Fibroblast of mammary gland (primary cell): ENCODE measurements around the gene SLC18B1.

Experiments
- DNase-seq: peaks from one replicate; pipeline ENCODE4 v3.0.0-alpha.2; 2010; ENCODE audit warnings: low read depth
- H3K4me3 ChIP-seq: 2 replicates; pipeline ENCODE4 v1.5.1; 2011; ENCODE audit warnings: low read depth, mild to moderate bottlenecking, low read length, moderate library complexity; ENCODE audit not compliant: control insufficient read depth
- TF ChIP-seq, protein P1 (sequence below): conservative IDR thresholded peaks from 2 replicates; pipeline ENCODE4 v1.5.1; 2011; ENCODE audit warnings: low read depth, low read length, inconsistent platforms; ENCODE audit not compliant: control insufficient read depth, insufficient read depth

SLC18B1 gene

DNA sequence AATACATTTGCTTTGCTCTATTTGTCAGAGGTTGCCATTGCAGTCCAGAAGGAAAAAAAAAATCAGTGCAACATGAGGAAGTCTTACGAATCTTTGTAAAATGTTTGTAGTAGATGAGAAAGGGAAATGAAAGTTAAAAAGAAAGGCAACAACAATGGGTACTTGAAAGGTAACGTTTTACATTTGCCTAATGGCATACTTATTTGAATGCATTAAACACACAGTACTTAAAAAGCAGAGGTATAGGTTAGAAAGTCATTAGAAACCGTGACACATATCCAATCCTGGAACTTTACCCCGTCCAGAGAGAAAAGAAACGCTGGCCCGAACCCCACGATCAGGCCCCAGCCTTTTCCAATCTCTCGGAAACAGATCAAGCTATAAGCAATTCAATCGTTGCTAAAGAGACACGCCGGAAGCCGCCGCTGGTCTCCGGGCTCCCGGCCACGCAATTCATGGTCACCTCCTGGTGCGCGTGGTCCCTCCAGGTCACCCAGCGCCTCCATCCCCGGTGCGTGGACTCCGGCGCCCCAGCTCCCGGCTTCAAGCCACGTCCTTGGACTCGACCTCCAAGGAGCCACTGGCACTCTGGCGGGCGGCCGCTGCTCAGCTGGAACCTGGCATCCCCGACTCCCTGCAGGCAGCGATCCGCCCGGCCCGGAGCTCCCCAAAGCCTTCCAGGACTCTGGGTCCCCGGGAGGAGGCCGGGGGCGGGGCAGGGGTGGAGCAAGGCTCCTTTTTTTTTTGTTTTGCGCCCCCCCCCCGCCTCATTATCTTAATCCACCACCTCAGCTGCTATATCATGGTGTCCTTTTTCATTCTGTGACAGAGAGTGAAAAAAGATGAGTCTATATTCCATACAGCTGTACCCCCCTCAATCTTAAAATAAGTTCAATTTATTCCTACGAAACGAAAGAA, at the start of gene SLC18B1:
TSS of gene SLC18B1 (minus strand) at position 687 of the 918 bp plus-strand sequence. CDS start at position 506, 181 bp downstream.
- TF ChIP-seq, protein P1, sequence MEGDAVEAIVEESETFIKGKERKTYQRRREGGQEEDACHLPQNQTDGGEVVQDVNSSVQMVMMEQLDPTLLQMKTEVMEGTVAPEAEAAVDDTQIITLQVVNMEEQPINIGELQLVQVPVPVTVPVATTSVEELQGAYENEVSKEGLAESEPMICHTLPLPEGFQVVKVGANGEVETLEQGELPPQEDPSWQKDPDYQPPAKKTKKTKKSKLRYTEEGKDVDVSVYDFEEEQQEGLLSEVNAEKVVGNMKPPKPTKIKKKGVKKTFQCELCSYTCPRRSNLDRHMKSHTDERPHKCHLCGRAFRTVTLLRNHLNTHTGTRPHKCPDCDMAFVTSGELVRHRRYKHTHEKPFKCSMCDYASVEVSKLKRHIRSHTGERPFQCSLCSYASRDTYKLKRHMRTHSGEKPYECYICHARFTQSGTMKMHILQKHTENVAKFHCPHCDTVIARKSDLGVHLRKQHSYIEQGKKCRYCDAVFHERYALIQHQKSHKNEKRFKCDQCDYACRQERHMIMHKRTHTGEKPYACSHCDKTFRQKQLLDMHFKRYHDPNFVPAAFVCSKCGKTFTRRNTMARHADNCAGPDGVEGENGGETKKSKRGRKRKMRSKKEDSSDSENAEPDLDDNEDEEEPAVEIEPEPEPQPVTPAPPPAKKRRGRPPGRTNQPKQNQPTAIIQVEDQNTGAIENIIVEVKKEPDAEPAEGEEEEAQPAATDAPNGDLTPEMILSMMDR, result no peak
- no peak for DNase-seq
- H3K4me3 ChIP-seq, result peak within 1 kb of the TSS; percentile 64

DNA sequence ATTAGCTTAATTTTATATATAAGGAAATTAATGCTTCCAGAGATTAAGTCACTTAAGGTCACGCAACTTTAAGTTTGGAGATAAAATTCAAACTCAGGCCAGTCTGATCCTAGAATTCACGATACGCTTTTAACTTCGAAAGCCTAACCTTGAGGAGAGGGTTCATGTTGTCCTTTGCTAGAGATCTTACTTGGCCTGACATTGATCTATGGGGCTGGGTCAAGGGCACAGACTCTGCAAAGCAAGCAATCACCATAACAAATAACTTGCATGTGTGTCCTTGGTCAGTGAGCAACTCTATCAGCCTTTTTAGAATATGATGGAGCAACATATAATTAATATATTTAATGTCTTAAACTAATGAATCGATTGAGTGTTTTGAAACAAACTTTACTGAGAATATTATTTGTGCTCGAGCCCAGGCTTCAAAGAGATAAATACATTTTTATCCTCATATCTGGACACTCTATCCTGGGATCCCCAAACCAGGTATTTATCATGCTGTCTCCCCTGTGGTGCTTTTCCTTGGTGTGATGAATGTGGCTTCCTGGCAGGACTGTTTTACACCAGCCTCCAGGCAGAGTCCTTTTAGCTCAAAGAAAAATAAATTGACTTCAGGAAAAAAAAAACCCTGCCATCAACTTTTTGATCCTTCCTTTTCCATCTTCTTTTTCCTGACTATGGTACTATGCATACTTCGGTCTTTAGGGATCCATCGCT, 45.0 kb upstream of the SLC18B1 start:
- DNase-seq, result no peak
- TF ChIP-seq, protein P1, result no peak
- H3K4me3 ChIP-seq, result no peak overlapping the region

DNA sequence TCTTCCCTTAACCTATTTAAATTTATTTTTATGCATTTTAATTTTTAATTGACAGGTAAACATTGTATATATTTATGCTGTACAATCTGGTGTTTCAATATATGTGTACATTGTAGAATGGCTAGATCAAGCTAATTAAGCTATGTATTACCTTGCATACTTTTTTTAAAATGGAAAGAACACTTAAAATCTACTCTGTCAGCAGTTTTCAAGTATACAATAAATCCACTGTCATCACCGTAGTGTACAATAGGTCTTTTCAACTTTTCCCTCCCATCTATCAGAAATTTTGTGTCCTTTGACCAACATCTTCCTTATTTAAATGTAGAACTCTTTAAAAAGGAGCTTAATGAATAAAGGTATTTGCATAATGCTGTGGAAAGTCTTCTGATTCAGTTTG, 43.5 kb upstream of the SLC18B1 start:
- TF ChIP-seq, protein P1, result no peak
- no peak overlapping the region for H3K4me3 ChIP-seq
- no peak for DNase-seq

DNA sequence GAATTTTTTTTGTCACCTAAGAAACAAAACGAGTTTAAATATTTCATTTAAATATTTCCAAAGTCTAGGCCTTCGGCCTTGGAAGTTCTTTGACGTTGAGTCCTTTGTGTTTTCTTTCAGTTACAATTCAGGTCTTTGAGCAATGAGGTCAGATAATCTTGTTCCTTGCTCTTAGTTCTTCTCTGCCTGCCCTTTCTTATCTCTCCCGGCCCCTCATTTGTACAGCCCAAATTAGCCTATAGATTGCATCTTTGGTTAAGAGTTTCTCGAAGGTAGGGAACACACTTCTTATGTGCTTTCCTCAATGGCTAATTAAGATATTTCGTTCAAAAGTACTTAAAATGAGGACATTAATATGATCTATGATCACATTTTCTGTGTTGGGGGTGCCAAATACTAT, 34.5 kb upstream of the SLC18B1 start:
- no peak overlapping the region for H3K4me3 ChIP-seq
- DNase-seq, result no peak
- TF ChIP-seq, protein P1, result no peak

DNA sequence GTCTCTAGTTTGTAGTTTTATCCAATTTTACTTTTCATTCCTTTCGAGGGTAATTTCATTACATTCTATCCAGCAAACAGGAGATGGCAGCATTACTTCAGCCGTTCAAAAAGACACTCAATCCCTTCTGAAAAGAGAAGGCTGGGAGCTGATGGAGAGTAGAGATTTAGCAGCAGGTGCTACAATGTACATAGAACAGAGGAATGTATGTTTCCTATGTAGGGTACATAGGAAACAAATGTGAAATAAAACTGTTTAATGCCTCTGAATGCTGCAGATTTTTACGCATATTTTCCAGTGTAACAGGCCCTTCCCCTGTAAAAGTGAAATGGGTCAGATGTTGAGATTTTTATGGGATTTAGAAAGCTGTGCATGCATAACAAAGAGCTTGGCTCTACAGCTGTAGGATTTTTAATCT, 31.9 kb upstream of the SLC18B1 start:
- peak; percentile 56 for DNase-seq
- TF ChIP-seq, protein P1, result peak; percentile 68
- no peak overlapping the region for H3K4me3 ChIP-seq

DNA sequence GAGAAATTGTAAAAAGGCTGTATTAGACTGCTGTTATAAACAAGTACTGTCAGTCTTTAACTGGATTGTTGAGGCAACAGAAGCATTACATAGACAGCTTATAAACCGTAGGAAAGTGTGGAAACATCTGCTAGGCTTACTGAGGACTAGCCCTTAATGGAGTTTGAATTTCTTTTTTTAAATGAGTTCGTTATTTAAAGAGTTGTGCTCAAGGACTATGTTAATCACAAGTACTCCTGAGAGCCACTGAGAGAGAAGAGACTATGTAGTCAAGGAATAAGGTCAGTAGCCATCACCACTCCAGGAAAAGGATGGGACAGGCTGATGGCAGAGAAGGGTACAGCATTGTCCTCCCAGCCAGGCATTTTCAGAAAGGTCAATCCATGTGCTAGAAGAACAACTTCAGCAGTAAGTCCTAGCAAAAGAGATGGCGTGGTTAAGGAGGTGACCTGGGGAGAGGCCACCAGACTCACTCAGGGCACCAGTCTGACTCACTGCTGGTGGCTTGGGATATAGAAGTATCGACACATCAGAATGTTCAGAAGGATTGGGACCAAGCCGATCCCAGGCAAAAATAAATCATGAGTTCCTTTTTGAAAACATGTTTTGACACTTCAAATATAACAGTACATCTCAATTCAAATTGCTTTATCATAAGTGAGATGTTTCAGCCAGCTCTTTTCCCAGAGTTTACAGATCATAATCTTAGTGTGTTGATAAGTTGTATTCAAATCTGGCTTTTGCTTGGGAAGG, 22.4 kb upstream of the SLC18B1 start:
- TF ChIP-seq, protein P1, result no peak
- no peak overlapping the region for H3K4me3 ChIP-seq
- peak; percentile 42 for DNase-seq
